ENCODE measurements around the gene TAF12. TPM values are rescaled to one million over a fixed set of nuclear protein-coding genes. Genes with fewer than 3 reads are reported as not detected.

The TAF12 gene
- total and polyA plus RNA-seq, 10 of the 15 experiments (the other 5 are each of a cell fraction or from before 2014, with no cell fraction given): 18.3 to 43.3 (median 28.6) TPM

GRCh38 chr1:28566931-28567330 is 75.9 kb downstream of the TAF12 start (continued):
- TF ChIP-seq ZNF24 (IDR thresholded peaks at IDR 0.05): no peak
- TF ChIP-seq CBX3 (IDR thresholded peaks at IDR 0.05; ENCODE audit: borderline replicate concordance, low read depth): no peak
- TF ChIP-seq EP300 (IDR thresholded peaks at IDR 0.05; ENCODE audit: borderline replicate concordance in 1 of 2, control insufficient read depth in 1 of 2, low read depth in 2 of 2, low read length in 2 of 2): no peak
- TF ChIP-seq TCF3 (IDR thresholded peaks at IDR 0.05; ENCODE audit: borderline replicate concordance, insufficient read depth, low read depth, low read length): no peak

- RAD21 ChIA-PET (ENCODE audit: unreplicated experiment): no interaction called here
- CTCF ChIA-PET: interaction anchor here (0.6 kb wide), 1 partner anchor 196 kb away, joined by 4 read pairs; the partner anchor contains the start of gene PHACTR4
- Histone ChIP-seq H3K4me2 (ENCODE audit: control insufficient read depth, insufficient read depth) (no peak overlapping the region), H3K9ac (ENCODE audit: control insufficient read depth, insufficient read depth, low read length) (no peak overlapping the region), H3K4me3 (no peak overlapping the region), H3K27ac (ENCODE audit: control insufficient read depth, insufficient read depth) (no peak overlapping the region), H4K20me1 (ENCODE audit: control insufficient read depth, insufficient read depth) (no peaks in the 10 kb centered on the region), H3K9me3 (replicated peaks; ENCODE audit: control insufficient read depth, insufficient read depth, low read length) (no peaks in the 10 kb centered on the region), H3K36me3 (ENCODE audit: control insufficient read depth in 2 of 2, insufficient read depth in 2 of 2, low read length in 1 of 2) (peaks cover 10 to 26% of the 10 kb centered on the region in 2 experiments), H3K79me2 (ENCODE audit: control insufficient read depth, insufficient read depth, low read length) (no peaks in the 10 kb centered on the region), H3K4me1 (ENCODE audit: control insufficient read depth, insufficient read depth, low read length) (no peaks in the 10 kb centered on the region), H3K27me3 (replicated peaks in 1 of 2; ENCODE audit: control insufficient read depth in 2 of 2, insufficient read depth in 2 of 2, low read length in 1 of 2) (no peaks in the 10 kb centered on the region), H2AFZ (ENCODE audit: control insufficient read depth, low read depth, low read length) (no peak overlapping the region)
- TSS peak; percentile 33 for BruUV-seq (replicated peaks)
- in situ Hi-C loops (cut with MboI): no loop called here
- TF ChIP-seq REST (IDR thresholded peaks at IDR 0.05; ENCODE audit: low read depth, low read length) (no peak), MAX (IDR thresholded peaks at IDR 0.05; ENCODE audit: low read depth, low read length) (no peak), KDM1A (IDR thresholded peaks at IDR 0.05; ENCODE audit: borderline replicate concordance) (no peak), STAT3 (IDR thresholded peaks at IDR 0.05; ENCODE audit: low read depth, low read length) (no peak), WRNIP1 (IDR thresholded peaks at IDR 0.05; ENCODE audit: borderline replicate concordance, low read depth, low read length) (no peak), CTCF (IDR thresholded peaks at IDR 0.05 in 2 of 3, conservative IDR thresholded peaks at IDR 0.05 in 1 of 3; ENCODE audit: control insufficient read depth in 2 of 3, extremely low read depth in 1 of 3, insufficient read depth in 1 of 3, low read depth in 3 of 3, low read length in 3 of 3) (no peak), STAT1 (conservative IDR thresholded peaks at IDR 0.05) (no peak), ZBTB4 (CRISPR knock-in tag; IDR thresholded peaks at IDR 0.05) (no peak)
- intact Hi-C loops (cut with micrococcal nuclease; ENCODE audit: unreplicated experiment): no loop called here
- DNase-seq (ENCODE audit: low read depth, low spot score) (no peak), ATAC-seq (no peak), FAIRE-seq (no peak)
- WGBS (ENCODE audit: insufficient coverage, insufficient replicate concordance, low lambda C conversion rate, missing lambda C conversion rate): 100% methylated on average over 6 of the region's 6 CpGs
- POLR2A ChIA-PET: interaction anchor here (1.3 kb wide), 1 partner anchor 16 kb away, joined by 3 read pairs; no protein-coding TSS in a partner anchor
- SMC1A ChIA-PET (ENCODE audit: uncharacterized antibody, unreplicated experiment): interaction anchor here (0.8 to 0.9 kb wide), 2 partner anchors 12 to 37 kb away, joined by 3 read pairs; no protein-coding TSS in a partner anchor
Measured at GRCh38 chr1:28565726-28566125, 77.1 kb downstream of the TAF12 start.

All from GM12878 (cell line).